Measurements from ENCODE around the gene ARL5A.

- TF ChIP-seq CTCF (IDR thresholded peaks at IDR 0.05; ENCODE audit: extremely low read depth in 1 of 2, insufficient read depth in 1 of 2, low read depth in 1 of 2, low read length in 2 of 2) (no peak), EZH2 (IDR thresholded peaks at IDR 0.05; ENCODE audit: borderline replicate concordance, low read depth, low read length, severe bottlenecking) (no peak), POLR2A (IDR thresholded peaks at IDR 0.05; ENCODE audit: low read depth, low read length) (no peak)
Observed at GRCh38 chr2:151791545-151791944, 36.7 kb downstream of the ARL5A start.
